GM18867 (cell line): ENCODE measurements around the gene HRH3.

Experiments used
- ATAC-seq: cut with Tn5 transposase; IDR thresholded peaks from one replicate; pipeline ENCODE4 v1.9.1; 2021; ENCODE audit warnings: mild to moderate bottlenecking, moderate library complexity; ENCODE audit not compliant: unreplicated experiment

HRH3 gene

DNA sequence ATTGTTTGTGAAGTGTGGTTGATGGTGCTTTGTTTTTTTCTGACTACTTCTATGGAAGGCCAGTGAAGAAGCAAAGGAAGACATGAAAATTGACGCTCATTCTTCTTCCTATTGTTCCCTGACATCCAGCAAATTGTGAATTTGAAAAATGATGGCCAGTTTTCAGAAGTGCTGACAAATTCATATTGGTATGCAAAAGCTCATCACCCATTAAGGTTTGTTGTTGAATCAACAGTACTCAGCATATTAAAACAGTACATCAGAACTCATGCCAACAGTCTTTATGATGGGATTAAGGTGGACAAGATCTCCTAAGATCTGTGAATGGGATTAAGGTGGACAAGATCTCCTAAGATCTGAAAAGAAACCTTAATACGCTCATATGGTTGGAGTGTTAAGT lies 38.3 kb downstream of the HRH3 start:
- ATAC-seq: no peak

DNA sequence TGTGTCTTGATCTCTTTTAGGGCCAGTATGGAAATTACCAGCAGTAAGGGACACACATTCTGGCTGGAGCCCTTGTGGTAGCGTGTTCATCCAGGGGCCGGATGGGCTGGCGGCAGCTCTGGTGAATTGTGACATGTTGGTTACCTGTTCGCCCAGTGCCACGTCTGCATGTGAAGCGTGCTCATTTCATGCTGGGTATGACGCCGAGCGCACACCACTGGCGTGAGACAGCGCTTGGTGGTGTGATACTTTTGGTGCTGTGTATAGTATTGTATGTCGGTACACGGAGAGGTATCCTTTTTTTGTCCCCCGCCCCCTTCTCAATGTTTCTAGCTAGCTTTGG lies 40.9 kb downstream of the HRH3 start:
- ATAC-seq: no peak

DNA sequence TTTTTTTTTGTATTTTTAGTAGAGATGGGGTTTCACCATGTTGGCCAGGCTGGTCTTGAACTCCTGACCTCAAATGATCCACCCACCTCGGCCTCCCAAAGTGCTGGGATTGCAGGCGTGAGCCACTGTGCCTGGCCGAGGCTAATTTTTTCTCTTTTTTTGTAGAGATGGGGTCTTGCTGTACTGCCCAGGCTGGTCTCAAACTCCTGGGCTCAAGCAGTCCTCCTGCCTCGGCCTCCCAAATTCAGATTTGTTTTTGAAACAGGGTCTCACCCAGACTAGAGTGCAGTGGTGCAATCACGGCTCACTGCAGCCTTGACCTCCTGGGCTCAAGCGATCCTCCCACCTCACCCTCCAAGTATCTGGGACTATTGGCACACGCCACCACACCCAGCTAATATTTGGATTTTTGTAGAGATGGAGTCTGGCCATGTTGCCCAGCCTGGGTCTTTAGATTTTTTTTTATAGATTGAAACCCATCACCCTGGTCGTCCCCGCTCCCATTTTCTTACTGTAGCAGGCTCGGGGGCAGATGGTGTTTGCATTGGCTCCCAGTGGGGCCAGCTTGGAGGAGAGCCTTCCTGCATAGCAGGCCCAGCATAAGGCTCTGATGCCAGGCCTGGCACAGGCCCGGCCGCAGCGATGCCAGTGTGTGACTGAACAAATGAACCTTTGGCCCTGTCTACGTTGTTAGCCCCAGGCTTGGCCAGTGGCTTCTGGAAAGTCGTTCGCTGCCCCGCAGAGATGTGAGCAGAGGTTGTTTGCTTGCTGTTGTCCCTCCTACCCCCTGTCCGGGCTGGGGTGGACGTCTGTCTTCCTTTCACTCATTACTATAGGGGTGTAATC lies 41.5 kb downstream of the HRH3 start:
- no peak for ATAC-seq

DNA sequence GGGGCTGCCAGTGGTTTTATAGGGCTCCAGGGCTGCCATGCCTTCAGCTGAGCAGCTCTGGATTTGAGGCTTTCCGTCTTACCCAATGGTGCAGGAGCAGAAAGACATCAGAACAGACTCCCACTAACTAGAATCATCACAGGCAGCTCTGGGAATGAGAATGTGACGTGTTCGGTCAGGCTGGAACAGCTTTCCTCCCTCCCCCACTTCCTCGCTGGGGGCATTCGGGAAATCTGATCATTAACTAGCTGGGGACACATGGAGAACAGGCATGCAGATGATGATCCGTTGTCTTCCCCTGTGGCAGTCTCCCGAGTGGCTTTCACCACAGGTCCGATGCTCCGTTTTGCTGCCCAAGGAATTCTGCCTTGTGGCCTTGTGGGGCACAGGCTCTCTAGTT lies 42.8 kb downstream of the HRH3 start:
- ATAC-seq: no peak

DNA sequence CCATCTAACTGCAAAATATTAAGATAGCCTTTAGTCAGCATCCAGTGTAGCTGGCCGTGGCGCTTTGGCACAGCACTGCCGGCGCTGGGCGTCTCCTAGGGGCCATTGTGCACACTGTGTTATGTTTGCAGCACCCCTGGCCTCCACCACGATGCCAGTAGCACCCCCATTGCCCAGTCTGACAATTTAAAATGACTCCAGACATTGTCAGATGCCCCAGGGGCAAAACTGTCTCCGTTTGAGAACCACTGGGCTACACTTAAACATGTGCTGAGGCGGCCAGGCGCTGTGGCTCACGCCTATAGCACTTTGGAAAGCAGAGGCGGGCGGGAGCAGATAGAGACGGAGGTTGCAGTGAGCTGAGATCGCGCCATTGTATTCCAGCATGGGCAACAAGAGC lies 43.2 kb downstream of the HRH3 start:
- no peak for ATAC-seq

DNA sequence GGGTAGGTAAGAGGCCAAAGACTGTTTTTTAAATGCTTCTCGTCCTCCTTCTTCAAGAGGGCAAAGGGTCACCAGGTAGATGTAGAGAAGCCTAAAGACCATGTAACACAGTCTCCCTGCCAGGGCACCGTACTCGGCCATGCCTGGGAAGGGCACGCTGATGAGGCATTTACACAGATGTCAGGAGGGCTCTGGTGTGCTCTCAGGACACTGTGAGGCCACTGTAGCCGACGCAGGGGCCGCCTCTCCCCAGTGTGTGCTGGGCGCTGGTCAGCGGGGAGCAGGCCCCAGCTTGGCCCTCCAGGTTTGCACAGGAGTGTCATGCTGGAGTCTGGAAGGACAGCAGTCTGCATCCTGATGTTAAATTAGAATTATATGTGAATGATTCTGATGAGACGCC lies 44.4 kb downstream of the HRH3 start:
- ATAC-seq: no peak

DNA sequence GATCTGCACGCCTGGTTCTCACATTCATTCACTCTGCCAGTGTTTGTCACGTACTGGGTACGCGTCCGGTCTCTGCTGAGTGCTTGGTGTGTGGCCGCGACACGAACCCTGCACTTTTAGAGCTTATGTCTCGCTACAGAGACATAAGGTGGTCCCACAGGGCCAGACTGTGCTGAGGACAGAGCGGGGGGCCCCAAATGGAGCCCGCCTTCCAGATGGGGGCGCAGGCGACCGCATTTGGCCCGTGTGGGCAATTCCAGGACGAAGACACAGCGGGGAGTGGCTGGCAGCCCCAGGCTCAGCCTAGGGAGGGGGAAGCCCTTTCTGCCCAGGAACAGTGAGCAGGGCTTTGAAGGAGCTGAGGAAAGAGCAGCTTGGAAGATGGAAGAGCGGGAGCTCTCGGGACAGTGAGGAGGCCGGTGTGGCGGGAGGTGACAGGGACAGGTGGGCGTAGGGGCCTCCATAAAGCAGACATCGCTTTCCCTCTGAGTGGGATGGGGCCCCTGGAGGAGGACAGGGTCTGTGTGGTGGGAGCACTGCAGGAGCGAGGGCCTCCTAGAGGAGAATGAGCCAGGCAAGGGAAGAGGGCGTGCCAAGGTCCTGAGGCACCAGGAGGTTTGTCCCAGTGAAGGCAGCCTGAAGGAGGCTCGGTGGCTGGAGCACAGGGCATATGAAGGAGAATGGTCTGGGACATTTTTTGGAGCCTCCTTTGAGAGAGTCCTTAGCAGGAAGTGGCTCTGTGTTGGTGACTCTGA lies 45.0 kb downstream of the HRH3 start:
- no peak for ATAC-seq

DNA sequence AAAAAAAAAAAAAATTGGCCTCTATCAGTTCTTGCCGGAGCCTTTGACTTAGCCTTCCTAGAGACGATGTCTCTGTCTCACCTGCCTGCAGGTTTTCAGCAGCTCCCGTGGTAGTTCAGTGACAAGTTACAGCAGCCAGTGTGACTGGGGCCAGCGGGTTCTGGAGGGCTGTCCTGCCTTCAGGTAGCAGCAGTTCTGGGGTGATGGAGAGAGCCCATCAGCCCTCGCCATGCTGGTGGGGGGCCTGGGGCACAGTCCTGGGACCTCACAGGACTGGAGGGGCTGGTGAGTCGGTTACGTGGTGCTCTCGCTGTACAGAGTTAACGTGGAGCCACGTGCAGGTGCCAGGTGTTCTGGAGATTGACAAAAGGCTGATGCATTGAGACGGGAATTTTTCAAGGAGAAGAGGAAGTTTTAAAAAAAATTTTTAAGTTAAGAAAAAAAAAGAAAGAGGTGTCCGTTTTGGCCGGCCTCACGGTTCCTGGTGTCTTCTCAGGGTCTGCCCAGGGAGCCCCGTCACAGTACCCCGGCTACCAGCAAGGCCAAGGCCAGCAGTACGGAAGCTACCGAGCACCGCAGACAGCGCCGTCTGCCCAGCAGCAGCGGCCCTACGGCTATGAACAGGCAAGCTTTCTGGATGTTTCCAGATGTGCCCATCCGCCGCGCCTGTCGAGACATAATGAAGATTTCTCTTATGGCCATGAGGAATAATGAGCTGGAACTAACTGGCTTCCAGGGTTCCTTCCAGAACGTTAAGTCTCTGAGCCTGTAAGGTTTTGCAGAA lies 45.9 kb downstream of the HRH3 start:
- no peak for ATAC-seq

DNA sequence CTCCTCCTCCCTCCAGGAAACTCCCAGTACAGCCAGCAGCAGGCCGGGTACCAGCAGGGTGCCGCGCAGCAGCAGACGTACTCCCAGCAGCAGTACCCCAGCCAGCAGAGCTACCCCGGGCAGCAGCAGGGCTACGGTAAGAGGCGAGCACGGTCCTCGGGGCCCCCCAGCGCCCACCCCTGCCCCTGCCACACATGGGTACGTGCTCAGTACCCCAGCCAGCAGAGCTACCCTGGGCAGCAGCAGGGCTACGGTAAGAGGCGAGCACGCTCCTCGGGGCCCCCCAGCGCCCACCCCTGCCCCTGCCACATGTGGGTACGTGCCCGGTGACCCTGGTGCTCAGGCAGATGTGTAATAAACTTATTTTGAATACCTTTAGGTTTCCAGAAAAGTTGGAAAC lies 47.4 kb downstream of the HRH3 start:
- ATAC-seq: no peak

DNA sequence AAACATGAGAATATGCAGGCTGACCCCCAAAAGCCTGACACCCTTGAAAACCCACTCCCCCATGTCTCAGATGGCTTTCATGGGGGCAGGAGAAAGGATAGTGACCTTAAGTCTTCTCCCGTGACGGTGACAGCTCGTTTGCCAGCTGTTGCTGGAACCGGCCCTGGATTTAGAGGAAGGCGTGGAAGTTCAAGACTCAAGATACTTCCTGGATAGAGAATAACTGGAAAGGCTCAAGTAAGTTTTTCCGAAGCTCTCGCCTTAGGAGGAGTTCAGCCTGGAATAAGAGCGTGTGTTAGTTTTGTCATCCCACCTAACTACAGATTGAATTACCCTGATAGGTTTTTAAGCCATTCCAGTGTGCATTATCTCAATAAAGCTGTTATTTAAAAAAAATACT lies 48.8 kb downstream of the HRH3 start:
- no peak for ATAC-seq

DNA sequence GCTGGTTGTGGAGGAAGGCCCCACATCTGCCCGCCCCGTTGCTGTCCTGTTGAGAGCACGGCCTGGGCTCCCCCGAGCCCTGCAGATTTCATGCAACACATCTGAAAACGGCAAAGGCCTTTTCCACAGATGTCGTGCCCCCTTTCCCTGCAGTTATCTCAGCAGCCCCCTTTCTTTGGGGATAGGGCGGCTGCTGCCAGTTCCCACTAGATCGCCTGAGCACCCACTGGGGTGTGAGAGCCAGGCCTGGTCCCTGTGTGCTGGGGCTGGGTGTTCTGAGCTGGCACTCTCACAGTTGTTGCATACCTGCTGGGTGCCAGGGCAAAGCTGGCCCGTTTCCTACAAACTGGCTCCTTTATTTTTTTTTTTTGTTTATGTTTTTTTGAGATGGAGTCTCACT lies 49.5 kb downstream of the HRH3 start:
- ATAC-seq: no peak

DNA sequence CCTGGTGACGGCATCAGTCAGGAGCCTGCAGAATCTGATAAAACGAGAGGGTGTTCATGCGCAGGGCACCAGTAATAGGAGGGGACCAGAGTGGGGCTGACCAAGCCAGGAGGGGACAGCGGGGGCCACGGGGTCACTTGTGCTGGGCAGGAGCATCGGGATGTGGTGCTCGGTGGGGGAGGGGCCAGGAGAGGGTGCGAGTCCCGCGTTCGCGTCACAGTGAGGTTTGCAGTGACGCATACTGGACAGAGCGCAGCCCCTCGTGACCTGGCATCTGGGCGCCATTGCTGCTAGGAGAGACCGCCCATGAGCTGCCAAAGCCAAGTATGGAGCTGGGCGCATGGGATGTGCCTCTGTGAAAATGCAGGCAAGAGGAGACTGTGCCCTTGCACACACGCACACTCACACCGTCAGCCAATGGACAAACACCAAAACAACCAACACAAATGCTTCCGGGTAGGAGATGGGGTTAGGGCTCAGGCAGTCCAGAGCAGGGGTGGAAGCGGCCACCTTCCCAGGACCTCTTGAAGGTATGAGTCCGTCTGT lies 51.1 kb downstream of the HRH3 start:
- ATAC-seq: no peak

DNA sequence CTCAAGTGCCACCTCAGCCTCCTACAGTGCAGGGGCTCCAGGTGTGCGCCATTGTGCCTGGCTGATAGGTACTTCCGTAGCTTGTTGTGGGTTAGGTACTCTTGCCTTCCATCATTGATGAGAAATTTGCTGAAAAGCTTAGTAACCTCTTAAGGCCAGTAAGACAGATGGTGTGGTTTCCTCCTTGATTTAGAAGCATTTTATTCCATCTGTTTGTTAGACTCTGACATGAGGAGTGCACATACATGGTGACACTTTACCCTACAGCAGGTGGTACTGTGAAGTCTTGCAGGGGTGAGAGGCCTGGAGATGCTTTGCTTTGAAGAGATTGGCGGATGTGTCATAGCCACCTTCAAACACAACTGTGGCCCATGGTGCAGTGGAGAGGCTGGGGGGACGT lies 52.0 kb downstream of the HRH3 start:
- no peak for ATAC-seq

DNA sequence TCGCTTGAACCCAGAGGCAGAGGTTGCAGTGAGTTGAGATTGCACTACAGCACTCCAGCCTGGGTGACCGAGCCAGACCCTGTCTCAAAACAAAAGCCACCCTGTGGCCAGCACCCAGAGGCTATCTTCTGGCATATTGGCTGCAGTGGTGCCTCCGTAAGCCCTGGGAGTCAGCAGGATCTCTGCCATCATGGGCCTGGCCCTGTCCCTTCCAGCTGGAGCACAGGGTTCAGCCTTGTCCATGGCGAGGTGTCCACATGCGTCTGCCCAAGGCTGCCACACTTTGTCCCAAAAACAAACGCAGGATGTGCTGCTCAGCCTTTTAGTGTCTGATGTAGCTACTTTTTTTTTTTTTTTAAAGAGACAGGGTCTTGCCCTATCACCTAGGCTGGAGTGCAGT lies 52.6 kb downstream of the HRH3 start:
- no peak for ATAC-seq

DNA sequence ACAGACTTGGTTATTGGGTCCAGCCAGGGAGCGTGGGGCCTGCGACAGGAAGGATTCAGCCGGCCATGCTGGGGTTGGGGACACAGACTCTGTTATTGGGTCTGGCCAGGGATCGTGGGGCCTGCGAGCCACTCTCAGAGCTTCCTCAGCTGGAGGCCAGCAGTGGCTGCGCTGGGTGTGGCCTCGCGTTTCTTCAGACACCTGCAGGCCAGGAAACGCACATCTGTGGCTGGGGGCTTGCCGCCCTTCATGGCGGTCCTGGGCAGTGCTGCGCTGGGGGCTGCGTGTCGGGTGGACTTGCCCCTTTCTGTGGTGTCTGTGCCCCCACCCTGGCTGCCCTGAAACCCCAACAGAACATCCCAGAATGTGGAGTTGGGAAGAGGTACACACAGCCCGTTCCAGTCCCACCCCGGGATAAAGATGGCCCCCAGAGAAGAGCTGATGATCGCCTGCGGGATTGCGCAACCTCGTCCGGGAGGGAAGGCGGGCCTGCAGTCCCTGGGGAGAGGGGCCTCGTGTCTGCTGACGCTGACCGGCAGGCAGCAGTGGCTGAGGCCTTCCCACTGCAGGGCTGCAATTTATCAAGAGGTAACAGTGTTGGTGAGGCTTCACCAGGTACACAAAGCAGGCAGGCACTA lies 54.2 kb downstream of the HRH3 start:
- ATAC-seq: no peak
